Ishikawa (cell line): Measurements from ENCODE around the gene CAD.

Experiments
- CEBPB ChIP-seq: IDR thresholded peaks from 2 replicates; pipeline ENCODE4 v1.6.1; 2012
- CREB1 ChIP-seq: IDR thresholded peaks from 2 replicates; pipeline ENCODE4 v1.6.1; 2012; ENCODE audit warnings: low read depth
- EGR1 ChIP-seq: IDR thresholded peaks from 2 replicates; pipeline ENCODE4 v1.6.1; 2012
- EP300 ChIP-seq: IDR thresholded peaks from 2 replicates; pipeline ENCODE4 v1.6.1; 2012; ENCODE audit warnings: borderline replicate concordance
- FOXM1 ChIP-seq: IDR thresholded peaks from 2 replicates; pipeline ENCODE4 v1.6.1; 2012; ENCODE audit warnings: low read depth, borderline replicate concordance
- MAX ChIP-seq: IDR thresholded peaks from 2 replicates; pipeline ENCODE4 v1.6.1; 2012
- NFIC ChIP-seq: IDR thresholded peaks from 2 replicates; pipeline ENCODE4 v1.6.1; 2012
- RAD21 ChIP-seq: IDR thresholded peaks from 2 replicates; pipeline ENCODE4 v1.6.1; 2012; ENCODE audit warnings: low read depth
- REST ChIP-seq: IDR thresholded peaks from 2 replicates; pipeline ENCODE4 v1.6.1; 2012; ENCODE audit warnings: low read depth, mild to moderate bottlenecking
- TAF1 ChIP-seq: IDR thresholded peaks from 2 replicates; pipeline ENCODE4 v1.6.1; 2012; ENCODE audit warnings: low read depth, mild to moderate bottlenecking
- TCF12 ChIP-seq: IDR thresholded peaks from 2 replicates; pipeline ENCODE4 v1.6.1; 2012; ENCODE audit warnings: low read depth
- TEAD4 ChIP-seq: IDR thresholded peaks from 2 replicates; pipeline ENCODE4 v1.6.1; 2012
- USF1 ChIP-seq: IDR thresholded peaks from 2 replicates; pipeline ENCODE4 v1.6.1; 2012
- YY1 ChIP-seq: IDR thresholded peaks from 2 replicates; pipeline ENCODE4 v1.6.1; 2012; ENCODE audit warnings: low read depth
- ZBTB7A ChIP-seq: IDR thresholded peaks from 2 replicates; pipeline ENCODE4 v1.6.1; 2012; ENCODE audit warnings: low read depth

CAD gene

GRCh38 chr2:27223416-27223815 is 6.2 kb downstream of the CAD start:
- TF ChIP-seq TEAD4: no peak

- TF ChIP-seq TCF12: no peak
- TF ChIP-seq MAX: no peak
- no peak for TF ChIP-seq USF1
- TF ChIP-seq TAF1: no peak
- TF ChIP-seq NFIC: no peak
- no peak for TF ChIP-seq EP300
- no peak for TF ChIP-seq FOXM1
- no peak for TF ChIP-seq CREB1
- TF ChIP-seq RAD21: no peak
- no peak for TF ChIP-seq REST
- no peak for TF ChIP-seq EGR1
- no peak for TF ChIP-seq YY1
- TF ChIP-seq ZBTB7A: no peak
- TF ChIP-seq TEAD4: no peak
- no peak for TF ChIP-seq CEBPB
Measured at GRCh38 chr2:27225526-27225925, 8.4 kb downstream of the CAD start.

GRCh38 chr2:27227501-27227900 is 10.3 kb downstream of the CAD start:
- TF ChIP-seq NFIC: no peak
- no peak for TF ChIP-seq TAF1
- TF ChIP-seq TCF12: no peak
- TF ChIP-seq USF1: no peak
- TF ChIP-seq CREB1: no peak
- no peak for TF ChIP-seq EP300
- no peak for TF ChIP-seq ZBTB7A
- no peak for TF ChIP-seq YY1

- TF ChIP-seq EP300: no peak
- TF ChIP-seq NFIC: no peak
Measured at GRCh38 chr2:27231921-27232320, 14.8 kb downstream of the CAD start.

GRCh38 chr2:27233341-27233740 is 16.2 kb downstream of the CAD start:
- no peak for TF ChIP-seq FOXM1
- TF ChIP-seq USF1: no peak
- TF ChIP-seq TEAD4: no peak
- TF ChIP-seq YY1: no peak
- no peak for TF ChIP-seq EGR1
- TF ChIP-seq TCF12: no peak
- TF ChIP-seq MAX: no peak
- TF ChIP-seq REST: no peak
- TF ChIP-seq CREB1: no peak
- no peak for TF ChIP-seq TAF1
- TF ChIP-seq RAD21: no peak
- no peak for TF ChIP-seq NFIC
- no peak for TF ChIP-seq EP300
- TF ChIP-seq CEBPB: no peak
- no peak for TF ChIP-seq ZBTB7A

- no peak for TF ChIP-seq NFIC
- no peak for TF ChIP-seq MAX
- no peak for TF ChIP-seq YY1
- TF ChIP-seq TCF12: no peak
- no peak for TF ChIP-seq REST
- TF ChIP-seq ZBTB7A: no peak
- TF ChIP-seq EGR1: no peak
- no peak for TF ChIP-seq RAD21
- TF ChIP-seq TAF1: no peak
- TF ChIP-seq FOXM1: no peak
- TF ChIP-seq EP300: no peak
Measured at GRCh38 chr2:27236136-27236535, 19.0 kb downstream of the CAD start.
